Stimulated activated CD8-positive, alpha-beta memory T cell treated with anti-CD3 and anti-CD28 coated beads, Interleukin-2, amount 100 ng/mL, for 1 hour (primary cell): Measurements from ENCODE around the gene SPTLC3.

Source experiments
- DNase-seq, 2 donors: peaks; one replicate each; pipeline ENCODE4 v3.0.0-alpha.2; 2020; ENCODE audit warnings: low read depth in 2 of 2

SPTLC3 gene

DNA sequence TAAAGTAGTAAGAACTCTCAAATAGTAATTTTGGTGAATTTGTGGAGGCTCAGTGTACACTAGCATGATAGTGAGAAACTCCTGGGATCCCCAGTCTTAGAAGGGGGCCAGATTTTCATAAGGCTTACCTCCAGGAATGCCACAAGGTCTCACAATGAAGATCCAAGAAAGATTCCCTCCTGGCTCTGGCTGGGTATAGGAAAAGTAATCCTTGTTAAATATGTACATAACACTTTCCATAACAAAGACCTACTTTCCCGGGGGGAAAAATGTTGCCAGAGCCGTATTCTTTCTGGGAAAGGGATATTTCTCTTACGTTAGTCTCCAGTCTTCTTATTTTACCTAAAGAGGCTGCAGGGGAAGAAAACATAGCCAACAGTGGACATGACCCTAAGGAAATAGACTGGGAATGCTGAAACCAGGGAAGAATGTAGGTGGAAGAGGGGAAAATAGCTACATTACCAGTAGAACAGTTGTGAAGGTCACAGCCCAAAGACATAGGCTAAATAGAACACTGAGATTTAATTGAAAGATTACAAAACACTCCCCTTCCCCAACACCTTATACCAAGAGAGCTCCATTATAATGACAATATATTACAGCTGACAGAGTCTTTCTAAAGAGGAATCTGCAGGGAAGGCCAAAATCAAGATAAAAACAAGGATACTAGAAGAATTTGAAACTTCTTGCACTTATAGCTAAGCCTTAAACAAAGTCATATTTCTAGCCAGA lies 177.4 kb downstream of the SPTLC3 start:
- no peak for DNase-seq

DNA sequence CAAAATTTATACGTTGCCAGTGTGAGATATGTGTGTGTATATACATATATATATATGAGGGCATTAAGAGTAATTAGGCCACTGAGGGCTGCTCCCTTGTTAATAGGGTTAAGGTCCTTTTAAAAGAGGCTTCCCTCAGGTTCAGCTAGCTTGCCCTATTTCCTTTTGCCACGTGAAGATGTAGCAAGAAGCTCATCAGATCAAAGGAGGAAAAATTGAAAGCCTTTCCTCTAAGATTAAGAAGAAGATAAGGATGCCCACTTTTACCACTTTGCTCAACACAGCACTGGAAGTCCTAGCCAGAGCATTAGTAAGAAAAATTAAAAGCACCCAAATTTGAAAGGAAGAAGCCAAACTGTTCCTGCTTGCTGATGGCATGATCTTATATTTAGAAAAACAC lies 179.1 kb downstream of the SPTLC3 start:
- DNase-seq = no peak

DNA sequence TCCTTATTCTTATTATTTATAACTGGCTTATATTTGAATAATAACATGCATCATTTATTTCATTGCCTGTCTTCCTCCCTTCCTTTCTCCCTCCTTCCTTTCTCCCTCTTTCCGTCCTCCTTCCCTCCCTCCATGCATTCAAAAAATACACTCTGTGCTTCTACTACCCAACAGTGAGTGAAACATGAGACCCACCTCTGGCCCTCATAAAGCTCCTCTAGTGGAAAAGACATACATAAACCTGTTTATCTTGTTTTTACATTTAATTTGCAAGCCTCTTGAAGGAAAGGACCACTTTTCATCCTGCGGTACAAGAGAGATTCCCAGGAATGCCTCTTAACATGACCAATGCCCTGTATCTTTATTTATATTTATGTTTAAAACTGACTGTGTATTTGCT lies 190.5 kb downstream of the SPTLC3 start:
- DNase-seq = no peak

DNA sequence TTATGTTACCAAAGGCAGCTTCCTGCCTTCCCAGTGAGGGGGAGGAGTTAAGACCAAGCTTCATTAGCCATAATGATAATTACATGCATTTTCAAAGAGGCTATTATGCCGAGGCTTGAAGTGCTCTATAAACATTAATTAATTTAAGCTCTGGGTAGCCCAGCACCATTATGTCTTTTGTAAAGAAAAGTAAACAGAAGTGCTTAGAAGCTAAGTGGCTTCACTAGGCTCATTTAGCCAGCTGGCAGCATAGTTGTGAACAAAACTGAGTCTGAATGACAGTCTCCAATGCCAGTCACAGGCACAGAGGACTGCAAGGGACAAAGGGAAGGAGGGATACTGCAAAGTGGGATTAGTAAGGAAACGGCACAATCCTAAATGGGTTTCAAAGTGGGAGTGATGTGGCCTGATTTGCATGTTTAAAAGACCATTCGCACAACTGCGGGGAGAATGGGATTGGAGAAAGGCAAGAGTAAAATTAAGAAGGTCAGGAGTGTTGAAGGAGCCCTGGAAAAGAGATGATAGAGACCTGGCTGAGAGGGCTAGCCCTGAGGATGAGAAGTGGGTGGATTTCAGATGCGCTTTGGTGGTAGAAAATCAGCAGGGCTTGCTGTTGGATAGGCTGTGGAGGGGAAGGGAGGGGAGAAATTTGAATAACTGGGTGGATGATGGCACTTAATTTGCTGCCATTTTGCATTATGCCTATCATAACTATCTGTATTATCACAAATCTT lies 192.2 kb downstream of the SPTLC3 start:
- DNase-seq = no peak

DNA sequence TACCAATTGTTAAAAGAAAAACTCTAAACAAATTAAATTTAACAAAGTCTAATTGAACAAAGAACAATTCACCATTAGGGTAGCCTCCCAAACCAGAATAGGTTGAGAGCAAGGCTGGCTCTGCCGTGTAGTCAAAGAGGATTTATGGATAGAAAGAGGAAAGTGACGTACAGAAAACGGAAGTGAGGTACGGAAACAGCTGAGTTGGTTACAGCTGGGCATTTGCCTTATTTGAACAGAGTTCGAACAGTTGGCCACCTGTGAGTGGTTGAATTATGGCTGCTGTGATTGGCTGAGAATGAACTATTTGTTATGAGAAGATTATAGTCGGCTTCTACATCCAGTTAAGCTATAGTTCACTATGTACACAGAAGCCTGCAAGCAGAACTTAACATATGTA lies 193.8 kb downstream of the SPTLC3 start:
- no peak for DNase-seq

DNA sequence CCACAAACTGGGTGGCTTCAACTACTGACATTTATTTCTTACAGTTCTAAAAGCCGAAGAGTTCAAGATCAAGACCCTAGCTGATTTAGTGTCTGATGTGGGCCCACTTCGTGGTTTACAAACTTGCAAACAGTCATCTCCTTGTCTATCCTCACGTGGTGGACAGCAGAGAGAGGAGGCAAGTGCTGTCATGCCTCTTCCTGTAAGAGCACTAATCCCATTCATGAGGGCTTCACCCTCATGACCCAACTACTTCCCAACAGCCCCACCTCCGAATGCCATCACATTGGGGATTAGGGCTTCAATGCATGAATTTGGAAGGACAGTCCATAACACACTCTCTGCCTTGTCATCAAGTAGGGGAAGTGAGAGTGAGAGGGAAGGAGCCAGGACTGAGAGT lies 196.7 kb downstream of the SPTLC3 start:
- DNase-seq = no peak

DNA sequence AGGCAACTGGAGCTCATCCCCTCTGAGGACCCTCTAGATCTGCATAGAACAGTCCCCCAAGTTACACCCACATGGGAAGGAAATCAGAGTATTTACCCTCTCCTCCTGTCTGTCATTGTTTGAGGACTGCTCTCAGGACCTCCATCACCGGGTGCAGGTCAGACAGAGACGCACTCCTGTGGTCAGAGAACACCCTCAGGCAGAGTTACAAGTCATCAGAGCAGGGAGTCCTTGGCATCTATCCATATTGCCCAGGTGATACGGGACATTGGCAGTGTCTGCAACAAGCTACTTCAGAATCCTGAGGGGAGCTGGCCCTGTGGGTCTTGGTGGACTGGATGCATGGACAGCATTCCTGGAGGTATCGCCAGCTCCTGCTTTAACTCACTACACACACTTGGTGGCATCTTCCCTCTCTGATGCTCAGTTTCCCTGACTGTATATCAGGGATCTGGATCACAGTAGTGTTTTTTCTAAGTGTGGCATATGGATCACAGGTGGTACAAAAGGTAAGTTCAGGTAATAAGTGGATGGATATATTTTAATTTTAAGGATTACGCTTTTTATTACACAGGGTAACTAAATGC lies 197.2 kb downstream of the SPTLC3 start:
- DNase-seq = no peak

DNA sequence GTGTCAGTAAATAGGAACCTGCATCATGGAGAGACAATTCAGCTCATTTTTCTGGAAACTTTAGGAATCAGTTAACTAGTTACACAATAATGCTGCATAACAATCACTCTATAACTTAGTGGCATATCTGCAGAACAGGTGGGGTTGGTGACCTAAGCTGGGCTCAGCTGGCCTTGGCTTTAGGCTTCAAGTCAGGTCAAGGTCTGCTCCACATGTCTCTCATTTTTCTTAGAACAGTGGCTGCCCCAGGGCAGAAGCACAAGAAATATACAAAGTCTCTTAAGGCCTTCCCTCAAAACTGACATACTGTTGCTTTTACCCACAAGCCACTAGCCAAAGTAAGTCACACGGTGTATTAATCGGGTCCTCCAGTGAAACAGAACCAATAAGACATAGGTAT lies 198.2 kb downstream of the SPTLC3 start:
- no peak for DNase-seq

DNA sequence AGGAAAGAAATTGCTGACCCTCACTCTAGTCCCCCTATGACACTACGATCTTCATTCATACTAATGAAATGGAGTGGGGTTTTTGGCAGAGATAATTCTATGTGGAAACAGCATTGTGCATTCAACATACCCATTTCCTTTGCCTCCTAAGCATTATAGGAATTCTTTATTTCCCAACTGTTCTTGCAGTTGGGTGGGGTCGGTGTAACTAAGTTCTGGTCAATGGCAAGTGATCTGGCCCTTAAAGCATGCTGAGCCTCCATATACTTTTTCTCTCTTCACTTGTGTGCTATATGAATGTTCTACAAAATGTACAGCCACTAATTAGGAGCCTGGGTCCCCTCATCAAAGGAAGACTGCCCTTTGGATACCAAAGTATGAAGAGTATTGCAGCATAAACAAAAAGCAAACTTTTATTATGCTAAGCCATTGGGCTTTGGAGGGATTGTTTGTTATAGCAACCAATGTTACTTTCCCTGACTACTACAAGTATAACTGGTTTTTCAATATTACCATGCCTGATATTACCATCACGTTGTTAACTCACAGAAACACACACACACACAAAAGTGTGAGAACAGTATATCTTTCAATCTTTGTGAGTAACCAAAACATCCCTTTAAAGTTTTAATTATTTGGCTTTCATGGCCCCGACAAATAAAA lies 203.3 kb downstream of the SPTLC3 start:
- no peak for DNase-seq

DNA sequence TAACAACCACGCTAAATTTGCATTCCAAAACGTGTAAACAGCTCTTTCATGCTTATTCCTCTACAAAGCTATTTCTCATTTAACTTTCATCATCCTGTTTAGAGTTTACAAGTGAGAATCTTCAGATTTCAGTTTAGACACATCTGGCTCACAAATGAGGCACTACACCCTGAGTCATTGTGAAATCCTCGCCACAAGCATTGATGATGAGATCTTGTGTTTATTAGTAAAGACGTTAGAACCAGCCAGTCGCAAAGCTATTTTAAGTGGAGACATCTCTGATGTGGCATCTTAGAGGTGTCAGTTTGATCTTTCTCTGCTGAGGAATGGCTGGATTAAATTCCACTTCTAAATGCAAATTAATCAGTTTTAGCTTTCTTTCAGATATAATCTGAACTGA lies 204.0 kb downstream of the SPTLC3 start:
- no peak for DNase-seq

DNA sequence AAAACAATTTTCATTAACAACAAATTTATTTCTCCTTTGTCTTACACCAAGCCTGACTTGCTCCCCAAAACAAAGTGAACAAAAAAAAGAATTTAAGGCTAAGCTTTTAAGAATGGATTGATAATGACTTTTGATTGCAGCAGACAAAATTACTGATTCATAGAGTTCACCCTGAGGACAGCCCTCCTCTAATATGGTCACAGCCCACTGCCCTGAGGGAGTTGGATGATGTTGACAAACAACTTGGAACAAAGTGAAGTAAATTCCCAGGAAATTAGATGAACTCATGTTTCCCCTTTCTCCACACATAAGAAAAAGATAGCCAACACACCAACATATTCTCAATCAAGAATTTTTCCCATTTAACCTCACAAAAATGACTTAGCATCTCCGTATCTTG lies 204.6 kb downstream of the SPTLC3 start:
- no peak for DNase-seq

DNA sequence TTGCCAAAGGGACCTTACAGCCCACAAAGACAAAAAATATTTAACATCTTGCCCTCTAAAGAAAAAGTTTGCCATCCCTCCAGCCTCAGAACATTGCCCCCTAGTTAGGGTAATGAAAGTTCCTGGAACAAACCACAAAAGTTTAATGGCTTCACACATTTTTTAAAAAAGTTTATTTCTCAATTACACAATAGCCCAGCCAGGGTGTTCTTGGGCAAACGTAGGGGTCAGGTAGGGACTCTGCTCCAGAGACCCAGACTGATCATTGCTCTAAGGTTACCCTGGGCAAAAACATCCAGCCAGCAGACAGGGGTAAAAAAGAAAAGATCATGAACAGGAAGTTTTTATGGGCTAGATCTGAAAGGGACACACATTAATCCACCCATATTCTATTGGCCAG lies 207.8 kb downstream of the SPTLC3 start:
- no peak for DNase-seq
